PC-9 (cell line): Measurements from ENCODE around the gene TOMM5. TPM values are rescaled to one million over a fixed set of nuclear protein-coding genes. Genes with fewer than 3 reads are reported as not detected.

Source experiments
- BruUV-seq: library from RNA; stranded (reverse); fragments of 400-500 nt; replicated peaks from 2 replicates; lab custom pipeline; 2021; lab: Mats Ljungman, UMichigan
- CTCF ChIA-PET: fragments of 300-600 bp; sonication (Branson Sonifier 250); formaldehyde crosslinking; loops from one replicate; lab custom pipeline; 2022; ENCODE audit warnings: antibody characterized with exemption; lab: Charles Lee
- POLR2A ChIA-PET: fragments of 300-600 bp; sonication (Branson Sonifier 250); formaldehyde crosslinking; loops from one replicate; lab custom pipeline; 2022; ENCODE audit warnings: antibody characterized with exemption; ENCODE audit not compliant: unreplicated experiment; lab: Charles Lee
- DNase-seq, 2 experiments: peaks; one replicate each; pipeline versions ENCODE4 v3.0.0 to v3.0.0-alpha.2; 2015 to 2022; ENCODE audit warnings: mixed read lengths in 1 of 2
- H2AFZ ChIP-seq: fragments of 200-600 bp; sonication (generic); 2 replicates; pipeline ENCODE4 v1.8.1; 2017; ENCODE audit warnings: antibody characterized with exemption
- H3F3A ChIP-seq: fragments of 200-600 bp; sonication (generic); 2 replicates; pipeline ENCODE4 v1.8.1; 2017; ENCODE audit warnings: antibody characterized with exemption, mild to moderate bottlenecking, low read depth; ENCODE audit not compliant: insufficient read depth
- H3K27ac ChIP-seq: fragments of 200-600 bp; sonication (generic); 2 replicates; pipeline ENCODE4 v1.6.1; 2016; ENCODE audit warnings: mixed run types
- H3K27me3 ChIP-seq: fragments of 200-600 bp; sonication (generic); 2 replicates; pipeline ENCODE4 v1.6.1; 2016; ENCODE audit warnings: low read depth, mixed run types; ENCODE audit not compliant: insufficient read depth
- H3K36me3 ChIP-seq: fragments of 200-600 bp; sonication (generic); 2 replicates; pipeline ENCODE4 v1.6.1; 2016; ENCODE audit warnings: low read depth, mixed run types
- H3K4me1 ChIP-seq: fragments of 200-600 bp; sonication (generic); replicated peaks from 2 replicates; pipeline ENCODE4 v1.6.1; 2016; ENCODE audit warnings: mixed run types; ENCODE audit not compliant: insufficient read depth
- H3K4me2 ChIP-seq: fragments of 200-600 bp; sonication (generic); 2 replicates; pipeline ENCODE4 v1.6.1; 2017; ENCODE audit warnings: mixed run types
- H3K4me3 ChIP-seq: fragments of 200-600 bp; sonication (generic); 2 replicates; pipeline ENCODE4 v1.6.1; 2016; ENCODE audit warnings: mixed run types
- H3K79me2 ChIP-seq: fragments of 200-600 bp; sonication (generic); 2 replicates; pipeline ENCODE4 v1.6.1; 2017; ENCODE audit warnings: low read depth, mixed run types
- H3K9me2 ChIP-seq: fragments of 200-600 bp; sonication (generic); 2 replicates; pipeline ENCODE4 v1.8.1; 2017; ENCODE audit warnings: mild to moderate bottlenecking; ENCODE audit not compliant: insufficient read depth
- H3K9me3 ChIP-seq: fragments of 200-600 bp; sonication (generic); 2 replicates; pipeline ENCODE4 v1.8.1; 2016; ENCODE audit warnings: low read depth; ENCODE audit not compliant: insufficient read depth
- H4K20me1 ChIP-seq: fragments of 200-600 bp; sonication (generic); 2 replicates; pipeline ENCODE4 v1.8.1; 2017; ENCODE audit not compliant: insufficient read depth
- EZH2 ChIP-seq: fragments of 200-600 bp; sonication (generic); IDR thresholded peaks from 2 replicates; pipeline ENCODE4 v1.8.0; 2017; ENCODE audit warnings: antibody characterized with exemption, low read depth
- intact Hi-C: fragments of 100-400 bp; cut with micrococcal nuclease; formaldehyde crosslinking; loops from one replicate; pipeline ENCODE4 v1.10.0; 2022; ENCODE audit not compliant: unreplicated experiment
- total RNA-seq: library from RNA; stranded (reverse); gene quantifications from 2 replicates; pipeline ENCODE4 v1.2.3, GENCODE V29; 2021
- TF ChIP-seq, protein P1 (sequence below): fragments of 200-600 bp; sonication (generic); conservative IDR thresholded peaks from 2 replicates; pipeline ENCODE4 v1.6.1; 2017; ENCODE audit warnings: mixed run types, antibody characterized with exemption, mild to moderate bottlenecking, moderate library complexity

The TOMM5 gene
- total RNA-seq, 1 experiment from 2014 or later, result 78.2 TPM

DNA sequence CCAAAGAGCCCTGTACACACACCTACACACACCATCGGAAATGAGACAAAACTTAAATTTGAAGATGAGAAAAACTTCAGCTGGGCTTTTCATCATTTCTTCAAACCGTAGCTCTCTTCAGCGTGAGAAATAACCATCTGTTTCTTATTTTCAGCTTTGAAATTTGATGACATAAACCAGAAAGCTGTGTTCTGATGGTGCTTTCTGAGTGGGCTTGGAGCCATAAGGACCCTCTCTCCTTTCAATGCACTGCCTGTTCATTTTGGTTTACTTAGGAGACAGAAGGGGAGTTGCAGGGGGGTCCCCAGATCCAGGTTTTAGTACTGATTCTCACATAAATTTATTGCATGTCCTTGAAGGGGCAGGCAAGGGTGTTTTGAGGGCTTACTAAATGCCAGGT, 25.7 kb downstream of the TOMM5 start:
- DNase-seq, result no peak
- TF ChIP-seq EZH2, result no peak
- TF ChIP-seq, protein P1, sequence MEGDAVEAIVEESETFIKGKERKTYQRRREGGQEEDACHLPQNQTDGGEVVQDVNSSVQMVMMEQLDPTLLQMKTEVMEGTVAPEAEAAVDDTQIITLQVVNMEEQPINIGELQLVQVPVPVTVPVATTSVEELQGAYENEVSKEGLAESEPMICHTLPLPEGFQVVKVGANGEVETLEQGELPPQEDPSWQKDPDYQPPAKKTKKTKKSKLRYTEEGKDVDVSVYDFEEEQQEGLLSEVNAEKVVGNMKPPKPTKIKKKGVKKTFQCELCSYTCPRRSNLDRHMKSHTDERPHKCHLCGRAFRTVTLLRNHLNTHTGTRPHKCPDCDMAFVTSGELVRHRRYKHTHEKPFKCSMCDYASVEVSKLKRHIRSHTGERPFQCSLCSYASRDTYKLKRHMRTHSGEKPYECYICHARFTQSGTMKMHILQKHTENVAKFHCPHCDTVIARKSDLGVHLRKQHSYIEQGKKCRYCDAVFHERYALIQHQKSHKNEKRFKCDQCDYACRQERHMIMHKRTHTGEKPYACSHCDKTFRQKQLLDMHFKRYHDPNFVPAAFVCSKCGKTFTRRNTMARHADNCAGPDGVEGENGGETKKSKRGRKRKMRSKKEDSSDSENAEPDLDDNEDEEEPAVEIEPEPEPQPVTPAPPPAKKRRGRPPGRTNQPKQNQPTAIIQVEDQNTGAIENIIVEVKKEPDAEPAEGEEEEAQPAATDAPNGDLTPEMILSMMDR, result no peak
- no peaks in the 10 kb centered on the region for H3K4me1 ChIP-seq
- no peak overlapping the region for H3K4me3 ChIP-seq
- H2AFZ ChIP-seq, result no peak overlapping the region
- no peak overlapping the region for H3K27ac ChIP-seq
- H3K79me2 ChIP-seq, result no peaks in the 10 kb centered on the region
- peaks cover 5% of the 10 kb centered on the region; the same call in 1 of the 2 replicates for H3K9me3 ChIP-seq
- intact Hi-C loops, result no loop called here
- H3K9me2 ChIP-seq, result no peaks in the 10 kb centered on the region
- H4K20me1 ChIP-seq, result no peaks in the 10 kb centered on the region
- ChIA-PET CTCF (no interaction called here), POLR2A (no interaction called here)
- no peaks in the 10 kb centered on the region for H3K36me3 ChIP-seq
- no peaks in the 10 kb centered on the region for H3K27me3 ChIP-seq
- no peaks in the 10 kb centered on the region for H3F3A ChIP-seq
- no peak overlapping the region for H3K4me2 ChIP-seq
- BruUV-seq, result no TSS peak

DNA sequence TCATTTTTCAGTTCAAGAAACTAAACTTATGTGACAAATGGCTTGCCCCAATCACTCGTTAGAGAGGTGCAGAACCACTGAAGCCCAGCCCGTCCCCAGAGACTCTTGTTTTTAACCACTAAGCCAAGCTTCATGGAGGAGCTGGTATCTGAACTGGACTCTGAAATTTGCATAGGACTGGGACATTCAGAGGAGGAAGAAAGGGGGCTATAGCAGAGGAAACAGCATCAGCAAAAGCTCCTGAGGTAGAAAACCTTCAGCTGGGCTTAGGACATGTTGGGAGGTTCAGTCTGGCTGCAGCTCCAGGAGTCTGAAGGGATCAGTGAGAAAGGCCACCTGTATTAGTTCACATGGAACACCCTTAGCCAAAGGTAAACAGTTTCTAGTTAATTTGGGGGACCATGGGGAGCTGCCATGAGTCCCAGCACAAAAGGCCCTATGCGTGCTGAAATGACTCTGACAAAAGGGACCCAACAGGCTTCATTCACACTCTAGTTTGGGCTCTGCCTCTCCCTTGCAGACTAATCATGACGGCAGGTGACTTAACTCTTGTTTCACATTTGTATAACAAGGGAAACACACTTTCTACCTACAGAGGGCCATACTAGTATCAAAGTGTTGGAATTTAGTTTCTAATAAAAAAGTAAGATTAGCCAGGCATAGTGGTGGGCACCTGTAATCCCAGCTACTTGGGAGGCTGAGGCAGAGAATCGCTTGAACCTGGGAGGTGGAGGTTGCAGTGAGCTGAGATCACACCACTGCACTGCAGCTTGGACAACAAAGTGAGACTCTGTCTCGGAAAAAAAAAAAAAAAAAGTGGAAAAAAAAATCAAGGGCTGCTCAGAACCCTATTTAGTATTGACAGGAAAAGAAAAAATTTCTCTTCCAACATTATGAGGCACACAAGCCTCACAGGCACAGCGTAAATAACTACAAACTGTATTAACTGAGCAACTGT, 26.5 kb downstream of the TOMM5 start:
- TF ChIP-seq, protein P1, result no peak
- TF ChIP-seq EZH2, result no peak
- Histone ChIP-seq H3K36me3 (no peaks in the 10 kb centered on the region), H2AFZ (no peak overlapping the region), H3K27me3 (no peaks in the 10 kb centered on the region), H3K4me2 (no peak overlapping the region), H3K27ac (no peak overlapping the region), H4K20me1 (no peaks in the 10 kb centered on the region), H3F3A (no peaks in the 10 kb centered on the region), H3K4me3 (no peak overlapping the region), H3K9me2 (no peaks in the 10 kb centered on the region), H3K79me2 (no peaks in the 10 kb centered on the region), H3K4me1 (no peaks in the 10 kb centered on the region), H3K9me3 (peaks cover 5% of the 10 kb centered on the region; the same call in 1 of the 2 replicates)
- DNase-seq, result no peak
- intact Hi-C loops, result no loop called here
- BruUV-seq, result no TSS peak
- POLR2A ChIA-PET, result interaction anchor here (0.6 kb wide), 1 partner anchor 1246 kb away, joined by 19 read pairs; no protein-coding TSS in a partner anchor
- CTCF ChIA-PET, result no interaction called here

DNA sequence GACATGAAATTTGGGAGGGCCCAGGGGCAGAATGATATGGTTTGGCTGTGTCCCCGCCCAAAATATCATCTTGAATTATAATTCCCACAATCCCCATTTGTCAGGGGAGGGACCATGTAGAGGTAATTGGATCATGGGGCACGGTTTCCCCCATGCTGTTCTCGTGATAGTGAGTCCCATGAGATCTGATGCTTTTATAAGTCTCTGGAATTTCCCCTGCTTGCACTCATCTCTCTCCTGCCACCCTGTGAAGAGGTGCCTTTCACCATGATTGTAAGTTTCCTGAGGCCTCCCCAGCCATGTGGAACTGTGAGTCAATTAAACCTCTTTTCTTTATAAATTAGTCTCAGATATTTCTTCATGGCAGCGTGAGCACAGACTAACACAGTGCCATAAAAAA, 27.5 kb downstream of the TOMM5 start:
- H3K27me3 ChIP-seq, result no peaks in the 10 kb centered on the region
- H3K4me2 ChIP-seq, result no peak overlapping the region
- H4K20me1 ChIP-seq, result no peaks in the 10 kb centered on the region
- DNase-seq, result no peak
- BruUV-seq, result no TSS peak
- ChIA-PET POLR2A (no interaction called here), CTCF (no interaction called here)
- H3F3A ChIP-seq, result no peaks in the 10 kb centered on the region
- H3K36me3 ChIP-seq, result no peaks in the 10 kb centered on the region
- no peak for TF ChIP-seq EZH2
- TF ChIP-seq, protein P1, result no peak
- H3K4me1 ChIP-seq, result no peaks in the 10 kb centered on the region
- peaks cover 5% of the 10 kb centered on the region; the same call in 1 of the 2 replicates for H3K9me3 ChIP-seq
- H3K27ac ChIP-seq, result no peak overlapping the region
- no peaks in the 10 kb centered on the region for H3K79me2 ChIP-seq
- intact Hi-C loops, result no loop called here
- no peak overlapping the region for H3K4me3 ChIP-seq
- no peaks in the 10 kb centered on the region for H3K9me2 ChIP-seq
- H2AFZ ChIP-seq, result no peak overlapping the region
